Measurements from ENCODE around the gene UCN3.

UCN3 gene

DNA sequence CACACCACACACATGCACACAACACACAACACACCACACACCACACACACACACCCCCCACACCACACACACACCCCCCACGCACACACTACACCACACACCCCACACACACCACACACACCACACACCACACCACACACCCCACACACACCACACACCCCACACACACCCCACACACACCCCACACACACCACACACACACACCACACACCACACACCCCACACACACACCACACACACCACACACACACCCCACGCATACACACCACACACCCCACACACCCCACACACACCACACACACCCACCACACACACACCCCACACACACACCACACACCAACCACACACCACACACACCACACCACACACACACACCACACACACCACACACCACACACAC lies 16.4 kb downstream of the UCN3 start:
- Histone ChIP-seq H3K4me3 (ENCODE audit: insufficient read depth, low read depth, low read length, poor library complexity, severe bottlenecking) (no peak overlapping the region), H3K36me3 (ENCODE audit: control insufficient read depth, insufficient read depth, low read length) (no peaks in the 10 kb centered on the region), H3K27ac (ENCODE audit: insufficient read depth, low read length, poor library complexity, severe bottlenecking) (no peak overlapping the region), H3K4me1 (ENCODE audit: control insufficient read depth, insufficient read depth, low read length, poor library complexity, severe bottlenecking) (no peaks in the 10 kb centered on the region), H3K27me3 (replicated peaks; ENCODE audit: control insufficient read depth, insufficient read depth, low read length, poor library complexity, severe bottlenecking) (no peaks in the 10 kb centered on the region), H3K9me3 (ENCODE audit: control insufficient read depth, low read length) (no peaks in the 10 kb centered on the region)
- DNase-seq = no peak

DNA sequence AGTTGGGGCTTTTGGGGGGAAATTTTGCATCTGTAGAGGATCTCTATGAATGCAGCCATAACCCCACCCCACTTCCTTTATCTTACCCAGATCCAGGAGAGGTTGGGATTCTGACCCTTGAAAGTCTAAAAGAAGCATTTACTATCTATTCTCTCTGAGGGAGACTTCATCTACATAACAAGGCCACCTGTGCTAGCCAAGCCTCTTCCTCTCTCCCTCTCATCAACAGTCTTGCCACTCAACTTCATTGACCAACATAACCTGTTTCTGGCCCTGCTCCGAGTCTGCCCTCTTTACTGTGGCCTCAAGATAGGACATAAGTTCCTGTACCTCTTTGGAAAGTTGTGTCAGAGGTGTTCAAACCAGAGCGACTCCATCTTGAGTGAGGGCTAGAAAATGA lies 20.5 kb downstream of the UCN3 start:
- no peaks in the 10 kb centered on the region for H3K36me3 ChIP-seq (ENCODE audit: control insufficient read depth, insufficient read depth, low read length)
- H3K9me3 ChIP-seq (ENCODE audit: control insufficient read depth, low read length) = no peaks in the 10 kb centered on the region
- no peak overlapping the region for H3K4me3 ChIP-seq (ENCODE audit: insufficient read depth, low read depth, low read length, poor library complexity, severe bottlenecking)
- H3K4me1 ChIP-seq (ENCODE audit: control insufficient read depth, insufficient read depth, low read length, poor library complexity, severe bottlenecking) = no peaks in the 10 kb centered on the region
- no peak for DNase-seq
- H3K27me3 ChIP-seq (replicated peaks; ENCODE audit: control insufficient read depth, insufficient read depth, low read length, poor library complexity, severe bottlenecking) = no peaks in the 10 kb centered on the region
- no peak overlapping the region for H3K27ac ChIP-seq (ENCODE audit: insufficient read depth, low read length, poor library complexity, severe bottlenecking)

DNA sequence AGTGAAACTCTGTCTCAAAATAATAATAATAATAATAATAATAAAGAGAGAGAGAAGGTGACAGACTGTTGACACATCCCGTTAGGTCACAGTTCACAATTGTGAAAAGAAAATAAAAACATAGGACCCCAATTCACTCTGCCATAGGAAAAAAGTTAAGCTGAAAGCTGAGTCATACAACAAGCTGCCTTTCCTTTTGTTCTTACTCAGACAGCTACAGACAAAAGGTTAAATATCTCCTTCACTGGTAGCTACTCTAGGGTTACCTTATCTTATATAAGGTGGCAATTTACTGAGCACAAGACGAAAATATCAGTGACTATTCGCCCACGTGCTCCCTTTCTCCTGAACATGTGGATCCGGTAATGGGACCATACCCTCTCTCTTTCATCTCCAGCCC lies 22.4 kb downstream of the UCN3 start:
- no peak for DNase-seq
- Histone ChIP-seq H3K27me3 (replicated peaks; ENCODE audit: control insufficient read depth, insufficient read depth, low read length, poor library complexity, severe bottlenecking) (no peaks in the 10 kb centered on the region), H3K4me1 (ENCODE audit: control insufficient read depth, insufficient read depth, low read length, poor library complexity, severe bottlenecking) (no peaks in the 10 kb centered on the region), H3K27ac (ENCODE audit: insufficient read depth, low read length, poor library complexity, severe bottlenecking) (no peak overlapping the region), H3K4me3 (ENCODE audit: insufficient read depth, low read depth, low read length, poor library complexity, severe bottlenecking) (no peak overlapping the region), H3K9me3 (ENCODE audit: control insufficient read depth, low read length) (no peaks in the 10 kb centered on the region), H3K36me3 (ENCODE audit: control insufficient read depth, insufficient read depth, low read length) (no peaks in the 10 kb centered on the region)

DNA sequence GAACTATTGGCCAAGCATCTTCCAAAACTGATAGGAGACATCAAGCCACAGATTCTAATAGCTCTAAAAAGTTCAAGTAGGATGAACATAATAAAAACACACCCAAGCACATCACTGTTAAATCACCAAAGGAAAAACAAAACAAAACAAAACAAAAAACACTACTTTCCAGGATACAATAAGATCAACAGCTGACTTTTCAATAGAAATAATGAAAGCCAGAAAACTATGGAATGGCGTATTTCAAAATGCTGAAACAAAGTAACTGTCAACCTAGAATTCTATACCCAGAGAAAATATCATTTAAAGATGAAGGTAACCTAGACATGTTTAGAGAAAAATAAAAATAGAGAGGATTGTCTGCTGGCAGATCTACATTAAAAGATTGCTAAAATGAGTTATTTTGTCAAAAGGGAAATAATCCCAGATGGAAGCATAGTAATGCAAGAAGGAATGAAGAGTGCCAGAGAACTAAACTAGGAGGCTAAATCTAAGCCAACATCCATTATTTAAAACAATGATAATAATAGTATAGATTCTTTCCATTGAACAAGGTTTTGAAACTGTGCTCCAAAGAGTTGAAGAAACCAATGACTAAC lies 25.9 kb downstream of the UCN3 start:
- Histone ChIP-seq H3K9me3 (ENCODE audit: control insufficient read depth, low read length) (no peaks in the 10 kb centered on the region), H3K4me3 (ENCODE audit: insufficient read depth, low read depth, low read length, poor library complexity, severe bottlenecking) (no peak overlapping the region), H3K4me1 (ENCODE audit: control insufficient read depth, insufficient read depth, low read length, poor library complexity, severe bottlenecking) (no peaks in the 10 kb centered on the region), H3K27me3 (replicated peaks; ENCODE audit: control insufficient read depth, insufficient read depth, low read length, poor library complexity, severe bottlenecking) (no peaks in the 10 kb centered on the region), H3K36me3 (ENCODE audit: control insufficient read depth, insufficient read depth, low read length) (no peaks in the 10 kb centered on the region), H3K27ac (ENCODE audit: insufficient read depth, low read length, poor library complexity, severe bottlenecking) (no peak overlapping the region)
- no peak for DNase-seq

DNA sequence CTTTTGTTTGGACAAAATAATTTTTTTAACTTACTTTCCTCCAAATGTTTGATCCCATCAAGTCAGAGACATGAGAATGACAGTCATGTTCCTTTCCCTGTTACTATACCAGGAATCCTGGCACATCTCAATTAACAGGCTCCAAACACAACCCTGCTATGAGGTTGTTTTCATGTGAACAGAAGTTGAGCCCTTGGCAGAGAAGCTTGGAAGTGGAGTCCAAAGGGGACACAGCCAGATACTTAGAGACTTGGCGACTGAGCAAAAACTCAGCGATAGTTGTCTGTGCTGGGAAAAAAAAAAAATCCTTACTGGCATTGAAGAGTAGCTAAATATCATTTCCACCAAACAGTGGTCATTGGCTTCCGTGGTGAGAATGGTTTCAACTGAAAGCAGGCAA lies 27.0 kb downstream of the UCN3 start:
- no peaks in the 10 kb centered on the region for H3K36me3 ChIP-seq (ENCODE audit: control insufficient read depth, insufficient read depth, low read length)
- H3K4me3 ChIP-seq (ENCODE audit: insufficient read depth, low read depth, low read length, poor library complexity, severe bottlenecking) = no peak overlapping the region
- no peaks in the 10 kb centered on the region for H3K27me3 ChIP-seq (replicated peaks; ENCODE audit: control insufficient read depth, insufficient read depth, low read length, poor library complexity, severe bottlenecking)
- no peak overlapping the region for H3K27ac ChIP-seq (ENCODE audit: insufficient read depth, low read length, poor library complexity, severe bottlenecking)
- DNase-seq = no peak
- no peaks in the 10 kb centered on the region for H3K4me1 ChIP-seq (ENCODE audit: control insufficient read depth, insufficient read depth, low read length, poor library complexity, severe bottlenecking)
- H3K9me3 ChIP-seq (ENCODE audit: control insufficient read depth, low read length) = no peaks in the 10 kb centered on the region

DNA sequence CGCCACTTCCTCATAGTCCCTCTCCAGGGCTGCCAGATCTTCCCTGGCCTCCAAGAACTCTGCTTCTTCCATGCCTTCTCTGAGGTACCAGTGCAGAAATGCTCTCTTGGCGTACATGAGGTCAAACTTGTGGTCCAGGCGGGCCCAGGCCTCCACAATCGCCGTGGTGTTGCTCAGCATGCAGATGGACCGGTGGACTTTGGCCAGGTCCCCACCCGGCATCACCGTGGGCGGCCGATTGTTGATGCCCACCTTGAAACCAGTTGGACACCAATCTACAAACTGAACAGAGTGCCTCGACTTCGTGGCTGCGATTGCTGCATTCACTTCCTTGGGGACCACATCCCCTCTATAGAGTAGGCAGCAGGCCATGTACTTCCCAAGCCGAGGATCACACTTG lies 28.8 kb downstream of the UCN3 start:
- H3K4me3 ChIP-seq (ENCODE audit: insufficient read depth, low read depth, low read length, poor library complexity, severe bottlenecking) = no peak overlapping the region
- H3K9me3 ChIP-seq (ENCODE audit: control insufficient read depth, low read length) = no peaks in the 10 kb centered on the region

DNA sequence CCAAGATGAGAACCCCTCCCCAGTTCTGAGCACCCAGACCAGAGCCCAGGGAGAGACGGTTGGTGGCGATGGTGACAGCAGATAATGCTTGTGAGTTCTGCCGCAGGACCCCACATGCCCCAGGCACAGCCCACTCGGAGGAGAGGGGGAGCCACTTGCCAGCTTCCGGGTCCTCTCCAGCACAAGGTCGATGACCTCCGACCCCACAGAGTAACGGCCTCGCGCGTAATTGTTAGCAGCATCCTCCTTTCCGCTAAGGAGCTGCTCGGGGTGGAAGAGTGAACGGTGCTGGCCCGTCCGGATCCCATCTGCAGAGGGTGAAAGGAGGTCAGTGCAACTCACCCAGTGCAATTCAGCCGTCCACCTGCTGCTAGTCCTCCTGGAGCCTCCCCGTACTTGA lies 30.4 kb downstream of the UCN3 start:
- Histone ChIP-seq H3K36me3 (ENCODE audit: control insufficient read depth, insufficient read depth, low read length) (no peaks in the 10 kb centered on the region), H3K27me3 (replicated peaks; ENCODE audit: control insufficient read depth, insufficient read depth, low read length, poor library complexity, severe bottlenecking) (no peaks in the 10 kb centered on the region), H3K4me1 (ENCODE audit: control insufficient read depth, insufficient read depth, low read length, poor library complexity, severe bottlenecking) (no peaks in the 10 kb centered on the region), H3K4me3 (ENCODE audit: insufficient read depth, low read depth, low read length, poor library complexity, severe bottlenecking) (no peak overlapping the region), H3K27ac (ENCODE audit: insufficient read depth, low read length, poor library complexity, severe bottlenecking) (no peak overlapping the region), H3K9me3 (ENCODE audit: control insufficient read depth, low read length) (no peaks in the 10 kb centered on the region)
- no peak for DNase-seq

More for the DNA sequence above, 28.8 kb downstream of the UCN3 start:
- no peaks in the 10 kb centered on the region for H3K27me3 ChIP-seq (replicated peaks; ENCODE audit: control insufficient read depth, insufficient read depth, low read length, poor library complexity, severe bottlenecking)
- no peaks in the 10 kb centered on the region for H3K4me1 ChIP-seq (ENCODE audit: control insufficient read depth, insufficient read depth, low read length, poor library complexity, severe bottlenecking)
- DNase-seq = no peak
- no peaks in the 10 kb centered on the region for H3K36me3 ChIP-seq (ENCODE audit: control insufficient read depth, insufficient read depth, low read length)
- no peak overlapping the region for H3K27ac ChIP-seq (ENCODE audit: insufficient read depth, low read length, poor library complexity, severe bottlenecking)

DNA sequence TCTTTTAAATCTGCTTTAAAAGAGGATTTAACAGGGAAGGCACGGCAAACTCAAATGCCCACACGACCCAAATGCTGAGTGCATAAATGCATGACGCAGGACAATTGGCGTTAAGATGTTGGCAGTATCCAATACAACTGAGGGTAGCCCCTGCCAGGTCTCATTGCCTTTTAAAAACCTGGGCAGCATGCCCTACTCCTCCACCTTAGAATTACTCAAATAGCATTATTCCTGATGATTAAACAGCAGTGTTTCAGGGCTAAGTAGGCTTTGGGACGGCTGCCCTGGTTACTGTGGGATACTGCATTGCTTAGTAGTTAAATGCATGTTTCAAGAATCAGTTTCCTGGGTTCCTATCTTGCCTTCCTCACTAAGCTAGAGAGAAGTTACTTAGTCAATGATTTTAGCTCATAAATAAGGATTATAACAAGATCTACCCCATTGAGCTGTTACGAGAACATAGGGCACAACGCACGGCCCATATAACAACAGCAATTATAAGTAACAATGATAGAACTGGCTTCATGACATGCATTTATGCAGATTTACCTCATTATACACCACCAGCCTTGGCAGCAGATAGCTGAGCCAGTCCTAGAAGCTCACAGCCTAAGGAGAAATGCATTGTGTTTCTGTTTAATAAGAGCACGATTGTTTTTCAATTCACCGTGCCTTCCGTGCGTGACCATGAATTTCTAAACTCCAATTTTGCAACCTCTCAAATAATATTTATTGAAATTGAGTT lies 32.0 kb downstream of the UCN3 start:
- H3K36me3 ChIP-seq (ENCODE audit: control insufficient read depth, insufficient read depth, low read length) = no peaks in the 10 kb centered on the region
- no peak for DNase-seq
- no peaks in the 10 kb centered on the region for H3K27me3 ChIP-seq (replicated peaks; ENCODE audit: control insufficient read depth, insufficient read depth, low read length, poor library complexity, severe bottlenecking)
- no peak overlapping the region for H3K4me3 ChIP-seq (ENCODE audit: insufficient read depth, low read depth, low read length, poor library complexity, severe bottlenecking)
- no peaks in the 10 kb centered on the region for H3K4me1 ChIP-seq (ENCODE audit: control insufficient read depth, insufficient read depth, low read length, poor library complexity, severe bottlenecking)
- H3K9me3 ChIP-seq (ENCODE audit: control insufficient read depth, low read length) = no peaks in the 10 kb centered on the region
- no peak overlapping the region for H3K27ac ChIP-seq (ENCODE audit: insufficient read depth, low read length, poor library complexity, severe bottlenecking)

DNA sequence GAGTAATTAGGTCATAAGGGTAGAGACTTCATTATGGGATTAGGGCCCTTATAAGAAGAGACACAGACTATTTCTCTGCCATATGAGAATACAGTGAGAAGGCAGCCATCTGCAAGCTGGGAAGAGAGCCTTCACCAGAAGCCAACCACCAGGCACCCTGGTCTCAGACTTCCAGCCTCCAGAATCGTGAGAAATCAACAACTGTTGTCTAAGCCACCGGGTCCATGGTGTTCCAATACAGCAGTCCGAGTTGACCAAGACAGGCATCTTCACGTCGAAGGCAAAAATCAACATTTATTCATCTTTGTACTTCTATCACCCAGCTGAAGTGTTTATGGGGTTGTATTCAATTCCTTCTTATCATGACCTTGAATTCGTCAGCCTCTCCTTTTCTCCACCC lies 34.6 kb downstream of the UCN3 start:
- no peak for DNase-seq
- no peak overlapping the region for H3K4me3 ChIP-seq (ENCODE audit: insufficient read depth, low read depth, low read length, poor library complexity, severe bottlenecking)
- H3K27me3 ChIP-seq (replicated peaks; ENCODE audit: control insufficient read depth, insufficient read depth, low read length, poor library complexity, severe bottlenecking) = no peaks in the 10 kb centered on the region
- H3K9me3 ChIP-seq (ENCODE audit: control insufficient read depth, low read length) = no peaks in the 10 kb centered on the region
- H3K36me3 ChIP-seq (ENCODE audit: control insufficient read depth, insufficient read depth, low read length) = no peaks in the 10 kb centered on the region
- no peak overlapping the region for H3K27ac ChIP-seq (ENCODE audit: insufficient read depth, low read length, poor library complexity, severe bottlenecking)
- no peaks in the 10 kb centered on the region for H3K4me1 ChIP-seq (ENCODE audit: control insufficient read depth, insufficient read depth, low read length, poor library complexity, severe bottlenecking)

DNA sequence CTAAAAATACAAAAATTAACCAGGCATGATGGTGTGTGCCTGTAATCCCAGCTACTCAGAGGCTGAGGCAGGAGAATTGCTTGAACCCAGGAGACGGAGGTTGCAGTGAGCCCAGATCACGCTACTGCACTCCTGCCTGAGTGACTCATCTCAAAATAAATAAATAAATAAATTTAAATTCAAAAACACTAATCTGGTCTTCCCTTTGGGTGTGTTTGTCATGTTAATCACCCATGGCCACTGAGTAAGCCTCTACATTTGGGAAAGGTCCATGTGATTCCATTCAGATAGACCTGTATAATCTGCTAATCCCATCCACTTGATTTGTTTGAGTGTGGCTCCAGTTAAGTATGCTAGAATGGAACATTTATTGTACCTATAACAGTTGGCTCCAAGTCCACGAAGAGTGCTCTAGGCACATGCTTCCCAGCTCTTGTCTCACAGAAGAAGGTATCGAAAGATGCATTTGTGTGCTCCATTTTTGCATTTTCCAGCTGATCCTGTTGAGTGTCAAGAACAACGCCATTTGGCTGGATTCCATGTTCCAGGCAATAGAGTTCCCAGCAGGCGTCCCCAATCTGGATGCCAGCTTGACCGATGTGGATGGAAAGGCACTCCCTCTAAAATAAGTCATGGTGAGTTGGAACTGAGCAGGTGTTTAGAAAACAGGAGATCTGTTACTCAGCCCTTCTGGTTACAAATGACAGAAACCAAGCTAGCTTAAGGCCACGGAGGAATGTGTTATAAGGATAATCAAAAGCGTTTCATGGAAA lies 35.9 kb downstream of the UCN3 start:
- Histone ChIP-seq H3K27ac (ENCODE audit: insufficient read depth, low read length, poor library complexity, severe bottlenecking) (no peak overlapping the region), H3K4me1 (ENCODE audit: control insufficient read depth, insufficient read depth, low read length, poor library complexity, severe bottlenecking) (no peaks in the 10 kb centered on the region), H3K9me3 (ENCODE audit: control insufficient read depth, low read length) (no peaks in the 10 kb centered on the region), H3K27me3 (replicated peaks; ENCODE audit: control insufficient read depth, insufficient read depth, low read length, poor library complexity, severe bottlenecking) (no peaks in the 10 kb centered on the region), H3K4me3 (ENCODE audit: insufficient read depth, low read depth, low read length, poor library complexity, severe bottlenecking) (no peak overlapping the region), H3K36me3 (ENCODE audit: control insufficient read depth, insufficient read depth, low read length) (no peaks in the 10 kb centered on the region)
- DNase-seq = no peak
